Neutrophil (primary cell): ENCODE data around the gene RPL5.

Source experiments
- H3K27ac ChIP-seq: fragments of 200-600 bp; sonication (generic); 2 replicates; pipeline ENCODE4 v1.5.1; 2016; ENCODE audit warnings: mild to moderate bottlenecking, moderate library complexity
- H3K27me3 ChIP-seq: fragments of 200-600 bp; sonication (generic); 2 replicates; pipeline ENCODE4 v1.6.0; 2016; ENCODE audit warnings: mild to moderate bottlenecking
- H3K36me3 ChIP-seq: fragments of 200-600 bp; sonication (generic); 2 replicates; pipeline ENCODE4 v1.5.1; 2017
- H3K4me1 ChIP-seq, 2 experiments: fragments of 200-600 bp in 1 of 2; sonication (generic) in 1 of 2; 1 replicate in 1 of 2; 2 replicates in 1 of 2; pipeline versions ENCODE4 v1.5.1 to v1.6.1; 2013 to 2016; ENCODE audit warnings: low read depth in 1 of 2, low read length in 1 of 2, mild to moderate bottlenecking in 1 of 2, moderate library complexity in 1 of 2; ENCODE audit not compliant: control insufficient read depth in 1 of 2, insufficient read depth in 1 of 2
- H3K4me3 ChIP-seq, 2 experiments: fragments of 200-600 bp in 1 of 2; sonication (generic) in 1 of 2; 1 replicate in 1 of 2; 2 replicates in 1 of 2; pipeline ENCODE4 v1.5.1; 2013 to 2016; ENCODE audit warnings: low read depth in 1 of 2, low read length in 1 of 2, mild to moderate bottlenecking in 1 of 2, moderate library complexity in 1 of 2
- H3K9me3 ChIP-seq: fragments of 200-600 bp; sonication (generic); 2 replicates; pipeline ENCODE4 v1.5.1; 2016
- CTCF ChIP-seq: fragments of 200-600 bp; sonication (generic); IDR thresholded peaks from 2 replicates; pipeline ENCODE4 v1.5.1; 2016; ENCODE audit warnings: antibody characterized with exemption

Gene RPL5

GRCh38 chr1:92820551-92820950 lies 11.3 kb upstream of the RPL5 start:
- Histone ChIP-seq H3K4me3 (no peak overlapping the region), H3K36me3 (no peaks in the 10 kb centered on the region), H3K9me3 (no peaks in the 10 kb centered on the region), H3K27me3 (no peaks in the 10 kb centered on the region), H3K27ac (no peak overlapping the region), H3K4me1 (no peaks in the 10 kb centered on the region)
- TF ChIP-seq CTCF, result no peak

- Histone ChIP-seq H3K27me3 (no peaks in the 10 kb centered on the region), H3K36me3 (no peaks in the 10 kb centered on the region), H3K27ac (no peak overlapping the region), H3K9me3 (no peaks in the 10 kb centered on the region), H3K4me1 (no peaks in the 10 kb centered on the region), H3K4me3 (no peak overlapping the region)
- TF ChIP-seq CTCF, result no peak
Measured at GRCh38 chr1:92822879-92823278, 9.0 kb upstream of the RPL5 start.

GRCh38 chr1:92826792-92827191 lies 5.0 kb upstream of the RPL5 start:
- Histone ChIP-seq H3K27me3 (no peaks in the 10 kb centered on the region), H3K36me3 (no peaks in the 10 kb centered on the region), H3K9me3 (no peaks in the 10 kb centered on the region), H3K4me3 (no peak overlapping the region), H3K4me1 (peaks cover 5 to 6% of the 10 kb centered on the region in 2 experiments), H3K27ac (no peak overlapping the region)
- no peak for TF ChIP-seq CTCF

- H3K4me1 ChIP-seq, result peaks cover 16 to 17% of the 10 kb centered on the region in 2 experiments
- H3K4me3 ChIP-seq, result peak overlapping the region; percentile 87 to 95
- no peak for TF ChIP-seq CTCF
- H3K36me3 ChIP-seq, result peaks cover 19% of the 10 kb centered on the region
- no peaks in the 10 kb centered on the region for H3K27me3 ChIP-seq
- H3K9me3 ChIP-seq, result no peaks in the 10 kb centered on the region
- H3K27ac ChIP-seq, result no peak overlapping the region
Measured at GRCh38 chr1:92831368-92831761, 475 bp upstream of the RPL5 start.

- H3K4me1 ChIP-seq, result peaks cover 16 to 17% of the 10 kb centered on the region in 2 experiments
- H3K36me3 ChIP-seq, result peaks cover 32% of the 10 kb centered on the region
- peak overlapping the region; percentile 87 to 95 for H3K4me3 ChIP-seq
- peak overlapping the region; percentile 79 for H3K27ac ChIP-seq
- TF ChIP-seq CTCF, result no peak
- no peaks in the 10 kb centered on the region for H3K9me3 ChIP-seq
- no peaks in the 10 kb centered on the region for H3K27me3 ChIP-seq
Measured at GRCh38 chr1:92832537-92833114, 786 bp downstream of the RPL5 start.
